ENCODE measurements around the gene KCNAB1. TPM values are rescaled to one million over a fixed set of nuclear protein-coding genes. Genes with fewer than 3 reads are reported as not detected.
"Not testable (repeated sequence)": the region's sequence is repeated elsewhere in the genome, so short reads cannot be mapped to it uniquely, and the experiment has no call there.

Gene KCNAB1
- total RNA-seq, 1 donor from 2014 or later: 2.1 TPM

DNA sequence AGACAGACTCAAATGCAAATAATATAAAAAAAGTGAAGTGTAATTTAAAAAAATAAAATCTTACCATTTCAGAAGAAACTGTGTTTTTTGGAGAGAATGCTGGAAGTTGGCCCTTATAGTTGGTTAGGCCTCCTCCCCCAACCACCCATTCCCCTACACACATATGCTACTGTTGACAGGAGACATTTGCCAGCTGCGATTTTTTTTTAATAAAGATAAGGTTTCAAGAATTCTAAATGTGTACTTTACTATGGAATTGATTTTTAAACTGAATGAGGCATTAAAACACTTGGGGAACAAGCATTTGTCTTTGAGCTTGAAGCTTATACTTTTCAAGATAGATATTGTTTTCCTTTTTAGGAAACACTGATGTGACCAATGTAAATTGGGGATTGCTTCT, 438.9 kb downstream of the KCNAB1 start:
- Mint-ChIP-seq H3K4me1 (ENCODE audit: low read depth) (peaks cover 33% of the 10 kb centered on the region), H3K27ac (peak overlapping the region; percentile 79), H3K9me3 (ENCODE audit: low read depth) (no peaks in the 10 kb centered on the region), H3K4me3 (ENCODE audit: low read depth) (no peak overlapping the region), H3K36me3 (ENCODE audit: insufficient read depth) (no peaks in the 10 kb centered on the region), H3K27me3 (no peaks in the 10 kb centered on the region)
- TF ChIP-seq, protein P1, sequence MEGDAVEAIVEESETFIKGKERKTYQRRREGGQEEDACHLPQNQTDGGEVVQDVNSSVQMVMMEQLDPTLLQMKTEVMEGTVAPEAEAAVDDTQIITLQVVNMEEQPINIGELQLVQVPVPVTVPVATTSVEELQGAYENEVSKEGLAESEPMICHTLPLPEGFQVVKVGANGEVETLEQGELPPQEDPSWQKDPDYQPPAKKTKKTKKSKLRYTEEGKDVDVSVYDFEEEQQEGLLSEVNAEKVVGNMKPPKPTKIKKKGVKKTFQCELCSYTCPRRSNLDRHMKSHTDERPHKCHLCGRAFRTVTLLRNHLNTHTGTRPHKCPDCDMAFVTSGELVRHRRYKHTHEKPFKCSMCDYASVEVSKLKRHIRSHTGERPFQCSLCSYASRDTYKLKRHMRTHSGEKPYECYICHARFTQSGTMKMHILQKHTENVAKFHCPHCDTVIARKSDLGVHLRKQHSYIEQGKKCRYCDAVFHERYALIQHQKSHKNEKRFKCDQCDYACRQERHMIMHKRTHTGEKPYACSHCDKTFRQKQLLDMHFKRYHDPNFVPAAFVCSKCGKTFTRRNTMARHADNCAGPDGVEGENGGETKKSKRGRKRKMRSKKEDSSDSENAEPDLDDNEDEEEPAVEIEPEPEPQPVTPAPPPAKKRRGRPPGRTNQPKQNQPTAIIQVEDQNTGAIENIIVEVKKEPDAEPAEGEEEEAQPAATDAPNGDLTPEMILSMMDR (IDR thresholded peaks at IDR 0.05; ENCODE audit: unreplicated experiment): no peak
- DNase-seq (ENCODE audit: low spot score, unreplicated experiment): no peak

DNA sequence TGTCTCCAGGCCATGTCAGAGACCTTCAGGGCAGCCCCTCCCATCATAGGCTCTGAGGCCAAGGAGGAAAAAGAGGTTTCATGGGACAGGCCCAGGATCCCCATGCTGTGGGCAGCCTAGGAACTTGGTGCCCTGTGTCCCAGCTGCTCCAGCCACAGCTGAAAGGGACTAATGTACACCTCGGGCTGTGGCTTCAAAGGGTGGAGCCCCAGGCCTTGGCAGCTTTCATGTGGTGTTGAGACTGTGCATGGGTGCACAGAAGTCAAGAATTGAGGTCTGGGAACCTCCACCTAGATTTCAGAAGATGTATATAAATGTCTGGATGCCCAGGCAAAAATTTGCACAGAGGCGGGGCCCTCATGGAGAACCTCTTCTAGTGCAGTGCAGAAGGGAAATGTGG, 441.2 kb downstream of the KCNAB1 start:
- no peak overlapping the region for H3K27ac Mint-ChIP-seq
- peaks cover 28% of the 10 kb centered on the region for H3K4me1 Mint-ChIP-seq (ENCODE audit: low read depth)
- no peak overlapping the region for H3K4me3 Mint-ChIP-seq (ENCODE audit: low read depth)
- no peaks in the 10 kb centered on the region for H3K27me3 Mint-ChIP-seq
- no peaks in the 10 kb centered on the region for H3K36me3 Mint-ChIP-seq (ENCODE audit: insufficient read depth)
- DNase-seq (ENCODE audit: low spot score, unreplicated experiment): no peak
- TF ChIP-seq, protein P1 (IDR thresholded peaks at IDR 0.05; ENCODE audit: unreplicated experiment): no peak
- H3K9me3 Mint-ChIP-seq (ENCODE audit: low read depth): no peaks in the 10 kb centered on the region

DNA sequence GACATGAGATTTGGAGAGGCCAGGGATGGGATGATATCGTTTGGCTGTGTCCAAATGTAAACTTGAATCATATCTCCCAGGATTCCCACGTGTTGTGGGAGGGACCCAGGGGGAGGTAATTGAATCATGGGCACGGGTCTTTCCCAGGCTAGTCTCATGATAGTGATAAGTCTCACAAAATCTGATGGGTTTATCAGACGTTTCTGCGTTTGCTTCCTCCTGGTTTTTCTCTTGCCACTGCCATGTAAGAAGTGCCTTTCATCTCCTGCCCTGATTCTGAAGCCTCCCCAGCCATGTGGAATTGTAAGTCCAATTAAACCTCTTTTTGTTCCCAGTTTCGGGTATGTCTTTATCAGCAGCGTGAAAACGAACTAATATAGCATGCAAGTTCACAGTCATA, 442.1 kb downstream of the KCNAB1 start:
- not testable (repeated sequence) for H3K27ac Mint-ChIP-seq; H3K27me3 Mint-ChIP-seq; H3K4me3 Mint-ChIP-seq (ENCODE audit: low read depth); DNase-seq (ENCODE audit: low spot score, unreplicated experiment); H3K36me3 Mint-ChIP-seq (ENCODE audit: insufficient read depth); H3K9me3 Mint-ChIP-seq (ENCODE audit: low read depth)
- peaks cover 28% of the 10 kb centered on the region for H3K4me1 Mint-ChIP-seq (ENCODE audit: low read depth)

DNA sequence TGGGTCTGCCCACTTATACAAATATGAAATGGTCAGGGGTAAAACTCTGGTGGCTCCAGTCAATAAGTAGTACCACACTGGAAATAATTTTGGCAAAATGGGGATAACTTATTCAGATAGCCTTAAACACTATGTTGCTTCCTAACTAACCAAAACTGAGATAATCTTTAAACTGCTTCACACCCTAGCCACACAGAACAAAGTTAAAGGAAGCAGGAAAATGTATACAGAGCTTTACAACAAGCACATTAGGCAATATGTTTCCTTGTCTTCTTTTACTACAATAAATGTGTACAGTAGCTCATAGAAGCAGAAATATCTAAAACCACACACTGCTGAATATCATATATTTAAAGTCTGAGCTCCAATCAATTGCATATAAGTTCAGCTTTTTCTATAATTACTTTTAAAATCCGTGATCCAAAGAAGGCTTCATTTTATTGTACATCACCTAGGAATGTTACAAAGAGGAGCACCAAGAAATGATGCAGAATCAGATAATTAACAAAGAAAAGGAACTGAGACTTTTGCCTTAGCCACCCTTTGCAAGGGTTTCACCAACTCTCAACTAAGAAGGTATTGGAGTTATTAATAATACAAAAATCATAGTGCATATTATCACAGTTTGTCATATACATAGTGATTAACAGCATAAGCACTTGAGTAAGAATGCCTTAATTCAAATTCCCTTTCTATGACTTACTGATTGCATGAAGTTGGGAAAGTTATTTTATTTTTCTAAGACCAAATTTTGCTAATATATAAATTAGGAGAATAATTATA, 443.7 kb downstream of the KCNAB1 start:
- H3K36me3 Mint-ChIP-seq (ENCODE audit: insufficient read depth): no peaks in the 10 kb centered on the region
- TF ChIP-seq, protein P1 (IDR thresholded peaks at IDR 0.05; ENCODE audit: unreplicated experiment): no peak

DNA sequence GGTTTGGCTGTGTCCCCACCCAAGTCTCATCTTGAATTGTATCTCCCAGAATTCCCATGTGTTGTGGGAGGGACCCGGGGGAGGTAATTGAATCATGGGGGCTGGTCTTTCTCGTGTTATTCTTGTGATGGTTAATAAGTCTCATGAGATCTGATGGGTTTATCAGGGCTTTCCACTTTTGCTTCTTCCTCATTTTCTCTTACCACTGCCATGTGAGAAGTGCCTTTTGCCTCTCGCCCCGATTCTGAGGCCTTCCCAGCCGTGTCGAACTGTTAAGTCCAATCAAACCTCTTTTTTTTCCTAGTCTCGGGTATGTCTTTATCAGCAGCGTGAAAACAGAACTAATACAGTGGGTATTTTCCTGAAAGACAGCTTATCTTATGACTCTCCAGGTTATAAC, 448.6 kb downstream of the KCNAB1 start:
- not testable (repeated sequence) for H3K36me3 Mint-ChIP-seq (ENCODE audit: insufficient read depth); H3K9me3 Mint-ChIP-seq (ENCODE audit: low read depth); H3K4me1 Mint-ChIP-seq (ENCODE audit: low read depth); H3K4me3 Mint-ChIP-seq (ENCODE audit: low read depth); H3K27me3 Mint-ChIP-seq; DNase-seq (ENCODE audit: low spot score, unreplicated experiment); H3K27ac Mint-ChIP-seq

More for the DNA sequence above, 443.7 kb downstream of the KCNAB1 start:
- H3K4me1 Mint-ChIP-seq (ENCODE audit: low read depth): peaks cover 20% of the 10 kb centered on the region
- H3K27ac Mint-ChIP-seq: no peak overlapping the region
- DNase-seq (ENCODE audit: low spot score, unreplicated experiment): no peak
- H3K9me3 Mint-ChIP-seq (ENCODE audit: low read depth): peaks cover 4% of the 10 kb centered on the region
- no peaks in the 10 kb centered on the region for H3K27me3 Mint-ChIP-seq
- H3K4me3 Mint-ChIP-seq (ENCODE audit: low read depth): no peak overlapping the region

DNA sequence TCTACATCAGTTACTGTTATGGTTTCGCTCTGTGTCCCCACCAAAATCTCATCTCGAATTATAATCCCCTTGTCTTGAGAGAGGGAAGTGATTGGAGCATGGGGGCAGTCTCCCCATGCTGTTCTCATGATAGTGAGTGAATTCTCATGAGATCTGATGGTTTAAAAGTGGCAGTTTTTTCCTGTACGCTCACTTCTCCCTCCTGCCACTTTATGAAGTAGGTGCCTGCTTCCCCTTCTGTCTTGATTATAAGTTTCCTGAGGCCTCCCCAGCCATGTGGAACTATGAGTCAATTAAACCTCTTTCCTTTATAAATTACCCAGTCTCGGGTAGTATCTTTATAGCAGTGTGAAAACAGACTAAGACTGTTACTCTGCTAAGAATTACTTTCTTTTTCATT, 449.5 kb downstream of the KCNAB1 start:
- H3K36me3 Mint-ChIP-seq (ENCODE audit: insufficient read depth); H3K27me3 Mint-ChIP-seq; H3K4me3 Mint-ChIP-seq (ENCODE audit: low read depth): not testable (repeated sequence)

DNA sequence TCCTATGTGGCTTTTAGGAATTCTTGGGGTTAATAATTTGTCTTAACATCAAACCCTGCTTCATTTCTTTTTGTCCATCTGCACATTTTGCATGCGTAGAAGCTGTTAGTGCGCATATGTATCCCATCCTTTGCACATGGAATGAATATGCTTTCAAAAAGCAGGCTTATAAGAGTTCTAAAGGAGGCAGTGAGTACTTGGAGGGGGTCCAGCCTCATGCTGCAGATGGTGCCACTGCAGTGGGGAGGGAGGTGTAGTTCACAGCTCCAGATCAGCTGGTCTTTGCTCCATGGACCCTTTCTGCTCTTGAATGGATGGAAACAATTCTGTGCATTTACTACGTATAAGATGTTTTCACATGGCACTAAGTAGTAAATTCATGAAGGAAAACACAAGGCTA, 455.3 kb downstream of the KCNAB1 start:
- H3K4me1 Mint-ChIP-seq (ENCODE audit: low read depth): no peaks in the 10 kb centered on the region
- H3K9me3 Mint-ChIP-seq (ENCODE audit: low read depth): no peaks in the 10 kb centered on the region
- TF ChIP-seq, protein P1 (IDR thresholded peaks at IDR 0.05; ENCODE audit: unreplicated experiment): no peak
- H3K36me3 Mint-ChIP-seq (ENCODE audit: insufficient read depth): no peaks in the 10 kb centered on the region
- no peak overlapping the region for H3K4me3 Mint-ChIP-seq (ENCODE audit: low read depth)
- H3K27me3 Mint-ChIP-seq: peaks cover 3% of the 10 kb centered on the region
- no peak for DNase-seq (ENCODE audit: low spot score, unreplicated experiment)
- no peak overlapping the region for H3K27ac Mint-ChIP-seq

More for the DNA sequence above, 449.5 kb downstream of the KCNAB1 start:
- H3K9me3 Mint-ChIP-seq (ENCODE audit: low read depth); H3K27ac Mint-ChIP-seq; H3K4me1 Mint-ChIP-seq (ENCODE audit: low read depth); DNase-seq (ENCODE audit: low spot score, unreplicated experiment): not testable (repeated sequence)

Data from progenitor cell of endocrine pancreas (in vitro differentiated cells).